SJCRH30 (cell line): ENCODE measurements around the gene GNPTAB. TPM values are rescaled to one million over a fixed set of nuclear protein-coding genes. Genes with fewer than 3 reads are reported as not detected.
A peak's percentile ranks its signal among the peaks of the same experiment; 100 is the strongest.

Experiments
- DNase-seq, 2 experiments: peaks; one replicate each; pipeline ENCODE4 v3.0.0-alpha.2; 2015 to 2020
- H3K27ac ChIP-seq: fragments of 250-450 bp; sonication (Bioruptor Pico); 2 replicates; pipeline ENCODE4 v1.5.1; 2020; ENCODE audit warnings: mild to moderate bottlenecking, moderate library complexity
- H3K27me3 ChIP-seq: fragments of 250-450 bp; sonication (Bioruptor Pico); 2 replicates; pipeline ENCODE4 v1.5.1; 2020; ENCODE audit warnings: mild to moderate bottlenecking, moderate library complexity
- H3K36me3 ChIP-seq: fragments of 250-450 bp; sonication (Bioruptor Pico); 2 replicates; pipeline ENCODE4 v1.5.1; 2020; ENCODE audit warnings: mild to moderate bottlenecking, moderate library complexity
- H3K4me1 ChIP-seq: fragments of 250-450 bp; sonication (Bioruptor Pico); 2 replicates; pipeline ENCODE4 v1.5.1; 2020; ENCODE audit warnings: mild to moderate bottlenecking, moderate library complexity
- H3K4me3 ChIP-seq: fragments of 250-450 bp; sonication (Bioruptor Pico); 2 replicates; pipeline ENCODE4 v1.5.1; 2020; ENCODE audit warnings: mild to moderate bottlenecking, moderate library complexity
- H3K9me3 ChIP-seq: fragments of 250-450 bp; sonication (Bioruptor Pico); replicated peaks from 2 replicates; pipeline ENCODE4 v1.5.1; 2020; ENCODE audit warnings: mild to moderate bottlenecking, moderate library complexity
- total RNA-seq: library from RNA; depleted of rRNA; stranded (reverse); fragments of >200 nt; shearing (Covaris generic); gene quantifications from 2 replicates; pipeline ENCODE4 v1.2.3, GENCODE V29; 2014

Gene GNPTAB
- total RNA-seq, 1 experiment from 2014 or later: 11.6 TPM

DNA sequence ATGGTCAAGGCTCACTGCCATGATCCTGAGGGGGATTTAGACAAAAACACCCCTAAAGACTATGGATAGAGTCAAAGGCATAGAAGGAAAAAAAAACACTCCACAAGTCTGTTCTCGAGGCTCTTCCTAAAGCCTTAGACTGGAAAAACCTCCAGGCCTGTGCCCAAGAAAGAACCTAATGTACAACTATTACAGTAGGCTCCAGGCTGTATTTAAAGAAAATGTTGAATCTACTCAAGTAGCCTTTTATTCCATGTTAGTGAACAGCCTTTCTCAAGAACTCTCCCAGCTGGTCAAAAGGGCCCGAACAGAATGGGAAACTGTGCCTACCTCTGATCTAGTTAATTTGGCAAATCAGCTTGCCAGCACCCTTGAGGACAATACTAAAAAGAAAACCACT lies 28.3 kb downstream of the GNPTAB start:
- no peak for DNase-seq
- Histone ChIP-seq H3K27me3 (no peaks in the 10 kb centered on the region), H3K4me1 (no peaks in the 10 kb centered on the region), H3K27ac (no peak overlapping the region), H3K4me3 (no peak overlapping the region), H3K9me3 (no peaks in the 10 kb centered on the region), H3K36me3 (no peaks in the 10 kb centered on the region)

GRCh38 chr12:101799774-101800173 lies 31.0 kb downstream of the GNPTAB start:
- no peaks in the 10 kb centered on the region for H3K27me3 ChIP-seq
- H3K9me3 ChIP-seq: no peaks in the 10 kb centered on the region
- H3K4me1 ChIP-seq: no peaks in the 10 kb centered on the region
- DNase-seq: no peak
- no peaks in the 10 kb centered on the region for H3K36me3 ChIP-seq
- no peak overlapping the region for H3K4me3 ChIP-seq
- no peak overlapping the region for H3K27ac ChIP-seq

DNA sequence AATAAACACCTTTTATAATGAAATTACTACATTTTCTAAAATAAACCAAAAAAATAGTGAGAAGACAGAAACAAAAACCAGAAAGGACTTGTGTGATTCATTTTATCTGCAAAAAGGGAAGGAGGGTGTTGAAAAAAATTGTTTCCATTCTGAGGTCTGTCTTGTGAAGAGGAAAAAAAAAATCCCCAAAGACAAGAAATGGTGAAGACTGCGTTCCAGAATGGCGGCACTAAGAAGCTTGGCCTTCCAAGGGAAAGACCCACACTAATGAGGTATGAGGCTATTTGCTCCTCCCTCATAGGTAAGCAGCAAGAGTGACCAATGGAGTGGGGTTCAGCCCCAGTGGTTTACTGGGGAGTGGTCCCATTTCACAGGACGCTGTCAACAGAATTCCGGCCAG lies 35.0 kb downstream of the GNPTAB start:
- no peak for DNase-seq
- no peak overlapping the region for H3K4me3 ChIP-seq

GRCh38 chr12:101795013-101795412 lies 35.7 kb downstream of the GNPTAB start:
- Histone ChIP-seq H3K27ac (no peak overlapping the region), H3K9me3 (no peaks in the 10 kb centered on the region), H3K4me1 (peaks cover 10% of the 10 kb centered on the region), H3K4me3 (no peak overlapping the region), H3K36me3 (no peaks in the 10 kb centered on the region), H3K27me3 (no peaks in the 10 kb centered on the region)
- no peak for DNase-seq

More for the DNA sequence above, 35.0 kb downstream of the GNPTAB start:
- Histone ChIP-seq H3K27ac (no peak overlapping the region), H3K4me1 (peaks cover 10% of the 10 kb centered on the region), H3K27me3 (no peaks in the 10 kb centered on the region), H3K36me3 (no peaks in the 10 kb centered on the region), H3K9me3 (no peaks in the 10 kb centered on the region)

- no peak overlapping the region for H3K4me3 ChIP-seq
- no peaks in the 10 kb centered on the region for H3K36me3 ChIP-seq
- H3K9me3 ChIP-seq: no peaks in the 10 kb centered on the region
- no peak for DNase-seq
- H3K4me1 ChIP-seq: peaks cover 10% of the 10 kb centered on the region
- no peak overlapping the region for H3K27ac ChIP-seq
- no peaks in the 10 kb centered on the region for H3K27me3 ChIP-seq
These were observed 36.2 kb downstream of the GNPTAB start for GRCh38 chr12:101794574-101794973.

- no peaks in the 10 kb centered on the region for H3K9me3 ChIP-seq
- no peaks in the 10 kb centered on the region for H3K27me3 ChIP-seq
- H3K27ac ChIP-seq: peak overlapping the region; percentile 56
- no peak overlapping the region for H3K4me3 ChIP-seq
- H3K4me1 ChIP-seq: peaks cover 10% of the 10 kb centered on the region
- no peaks in the 10 kb centered on the region for H3K36me3 ChIP-seq
- peak in 1 of 2 experiments; percentile 47 for DNase-seq
These were observed 37.4 kb downstream of the GNPTAB start for GRCh38 chr12:101793401-101793800.

- DNase-seq: no peak
These were observed 38.5 kb downstream of the GNPTAB start for GRCh38 chr12:101792046-101792931.

GRCh38 chr12:101789171-101789570 lies 41.6 kb downstream of the GNPTAB start:
- Histone ChIP-seq H3K27me3 (no peaks in the 10 kb centered on the region), H3K36me3 (no peaks in the 10 kb centered on the region), H3K27ac (no peak overlapping the region), H3K9me3 (no peaks in the 10 kb centered on the region), H3K4me3 (no peak overlapping the region), H3K4me1 (peaks cover 10% of the 10 kb centered on the region)
- DNase-seq: no peak

More at GRCh38 chr12:101792046-101792931, 38.5 kb downstream of the GNPTAB start:
- Histone ChIP-seq H3K36me3 (no peaks in the 10 kb centered on the region), H3K27me3 (no peaks in the 10 kb centered on the region), H3K9me3 (no peaks in the 10 kb centered on the region), H3K4me1 (peaks cover 10% of the 10 kb centered on the region), H3K4me3 (no peak overlapping the region), H3K27ac (peak overlapping the region; percentile 56; the same call in 1 of the 2 replicates)

DNA sequence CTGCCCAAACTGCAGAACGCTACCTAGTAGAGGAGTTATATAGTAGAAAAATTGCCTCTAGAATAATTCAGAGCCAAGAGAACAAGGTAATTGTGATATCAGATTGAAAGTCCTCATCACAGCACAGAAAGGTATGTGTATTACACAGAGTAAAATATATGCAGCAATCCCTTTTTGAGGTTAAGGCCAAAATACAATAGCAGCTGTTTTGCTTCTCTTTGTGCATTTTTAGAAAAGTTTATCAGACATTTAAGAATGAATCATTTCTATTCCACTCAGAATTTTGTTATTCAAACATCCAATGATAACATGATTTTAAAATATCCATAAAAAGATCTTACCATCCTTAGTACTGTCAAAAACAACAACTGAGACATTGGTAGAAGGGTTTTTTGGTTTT lies 45.1 kb downstream of the GNPTAB start:
- Histone ChIP-seq H3K27ac (no peak overlapping the region), H3K9me3 (no peaks in the 10 kb centered on the region), H3K4me3 (no peak overlapping the region), H3K4me1 (no peaks in the 10 kb centered on the region), H3K36me3 (no peaks in the 10 kb centered on the region), H3K27me3 (no peaks in the 10 kb centered on the region)
- no peak for DNase-seq

GRCh38 chr12:101784376-101784775 lies 46.4 kb downstream of the GNPTAB start:
- Histone ChIP-seq H3K36me3 (no peaks in the 10 kb centered on the region), H3K4me1 (no peaks in the 10 kb centered on the region), H3K9me3 (no peaks in the 10 kb centered on the region), H3K27ac (no peak overlapping the region), H3K27me3 (no peaks in the 10 kb centered on the region), H3K4me3 (no peak overlapping the region)
- DNase-seq: no peak

DNA sequence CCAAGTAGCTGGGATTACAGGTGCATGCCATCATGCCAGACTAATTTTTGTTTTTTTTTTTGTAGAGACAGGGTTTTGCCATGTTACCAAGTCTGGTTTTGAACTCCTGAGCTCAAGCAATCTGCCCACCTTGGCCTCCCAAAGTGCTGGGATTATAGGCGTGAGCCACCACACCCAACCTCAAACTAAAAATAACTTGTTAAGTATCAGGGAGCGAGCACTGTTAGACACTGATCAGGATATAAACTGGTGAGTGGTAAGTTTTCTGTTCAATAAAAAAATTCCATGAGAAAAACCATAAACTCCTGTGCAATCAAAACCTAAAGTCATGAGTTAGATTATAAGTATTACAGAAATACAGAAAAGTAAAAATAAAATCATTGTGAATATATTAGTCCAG lies 46.9 kb downstream of the GNPTAB start:
- H3K36me3 ChIP-seq: no peaks in the 10 kb centered on the region
- no peaks in the 10 kb centered on the region for H3K27me3 ChIP-seq
- no peaks in the 10 kb centered on the region for H3K4me1 ChIP-seq
- no peak overlapping the region for H3K4me3 ChIP-seq
- no peaks in the 10 kb centered on the region for H3K9me3 ChIP-seq
- no peak for DNase-seq
- no peak overlapping the region for H3K27ac ChIP-seq

GRCh38 chr12:101783150-101783549 lies 47.6 kb downstream of the GNPTAB start:
- DNase-seq: no peak
- H3K36me3 ChIP-seq: no peaks in the 10 kb centered on the region
- H3K27ac ChIP-seq: no peak overlapping the region

GRCh38 chr12:101782273-101782731 lies 48.5 kb downstream of the GNPTAB start:
- no peak for DNase-seq
- no peak overlapping the region for H3K27ac ChIP-seq

More at GRCh38 chr12:101783150-101783549, 47.6 kb downstream of the GNPTAB start:
- no peak overlapping the region for H3K4me3 ChIP-seq
- no peaks in the 10 kb centered on the region for H3K27me3 ChIP-seq
- H3K4me1 ChIP-seq: no peaks in the 10 kb centered on the region
- H3K9me3 ChIP-seq: no peaks in the 10 kb centered on the region

DNA sequence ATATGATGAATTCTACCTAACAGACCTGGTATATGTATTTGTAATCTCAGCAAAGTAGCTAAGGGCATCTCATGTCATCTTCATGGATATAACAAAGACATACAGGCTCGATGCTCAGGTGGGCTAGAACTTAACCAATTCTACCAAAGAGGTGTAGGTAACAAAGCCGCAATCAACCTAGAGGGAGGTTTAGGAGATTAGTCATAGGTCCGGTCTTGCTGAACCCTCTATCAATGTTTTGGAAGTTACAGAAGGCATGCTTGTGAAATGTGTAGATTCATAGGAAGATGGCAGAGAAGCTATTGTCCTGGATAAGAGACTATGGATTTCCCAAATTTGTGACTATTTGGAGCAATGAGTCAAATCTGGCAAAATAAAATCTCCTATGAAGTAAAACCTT lies 48.9 kb downstream of the GNPTAB start:
- Histone ChIP-seq H3K4me1 (no peaks in the 10 kb centered on the region), H3K27me3 (no peaks in the 10 kb centered on the region), H3K9me3 (no peaks in the 10 kb centered on the region), H3K4me3 (no peak overlapping the region), H3K27ac (no peak overlapping the region), H3K36me3 (no peaks in the 10 kb centered on the region)
- DNase-seq: no peak

More at GRCh38 chr12:101782273-101782731, 48.5 kb downstream of the GNPTAB start:
- Histone ChIP-seq H3K27me3 (no peaks in the 10 kb centered on the region), H3K4me3 (no peak overlapping the region), H3K4me1 (no peaks in the 10 kb centered on the region), H3K36me3 (no peaks in the 10 kb centered on the region), H3K9me3 (no peaks in the 10 kb centered on the region)

DNA sequence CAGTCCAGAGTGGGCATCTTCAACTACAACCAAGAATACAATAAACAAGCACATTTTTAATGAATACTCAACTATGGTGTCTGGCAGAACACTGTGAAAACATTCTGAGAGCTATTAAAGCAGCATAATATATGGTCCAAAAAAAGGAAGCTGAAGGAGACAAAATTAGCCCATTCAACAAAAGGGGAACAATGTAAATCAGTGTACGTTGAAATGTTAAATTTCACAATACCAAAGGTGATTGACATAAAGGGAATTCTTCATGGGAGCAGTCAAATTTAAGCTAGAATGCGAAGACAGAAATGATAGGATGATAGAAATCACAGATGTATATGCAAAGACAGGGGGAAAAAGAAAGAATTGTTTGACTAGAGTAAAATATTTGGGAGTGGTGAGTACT lies 50.2 kb downstream of the GNPTAB start:
- no peak for DNase-seq
- Histone ChIP-seq H3K4me1 (no peaks in the 10 kb centered on the region), H3K4me3 (no peak overlapping the region), H3K27me3 (no peaks in the 10 kb centered on the region), H3K9me3 (no peaks in the 10 kb centered on the region), H3K36me3 (no peaks in the 10 kb centered on the region), H3K27ac (no peak overlapping the region)

DNA sequence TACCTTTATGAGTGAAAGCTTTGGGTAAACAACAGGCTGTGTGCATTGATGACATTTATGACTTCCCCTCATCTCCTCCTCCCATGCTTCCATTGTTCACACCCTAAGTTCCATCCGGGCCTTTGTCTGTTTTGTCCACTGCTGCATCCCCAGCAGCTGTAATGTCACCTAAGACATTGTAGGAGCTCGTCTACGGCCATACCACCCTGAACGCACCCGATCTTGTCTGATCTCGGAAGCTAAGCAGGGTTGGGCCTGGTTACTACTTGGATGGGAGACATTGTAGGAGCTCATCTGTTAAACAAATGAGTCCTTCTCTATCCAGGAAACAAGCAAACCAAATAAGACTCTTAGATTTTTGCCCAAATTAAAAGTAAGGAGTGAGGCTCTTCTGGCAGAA lies 51.1 kb downstream of the GNPTAB start:
- Histone ChIP-seq H3K36me3 (no peaks in the 10 kb centered on the region), H3K4me1 (no peaks in the 10 kb centered on the region), H3K4me3 (no peak overlapping the region), H3K27ac (no peak overlapping the region), H3K9me3 (no peaks in the 10 kb centered on the region), H3K27me3 (no peaks in the 10 kb centered on the region)
- no peak for DNase-seq
